ENCODE measurements around the gene SKAP2. TPM values are rescaled to one million over a fixed set of nuclear protein-coding genes. Genes with fewer than 3 reads are reported as not detected.
A peak's percentile ranks its signal among the peaks of the same experiment; 100 is the strongest.

Gene SKAP2
- polyA plus RNA-seq, 3 donors = 19.2 to 204 (median 158) TPM

DNA sequence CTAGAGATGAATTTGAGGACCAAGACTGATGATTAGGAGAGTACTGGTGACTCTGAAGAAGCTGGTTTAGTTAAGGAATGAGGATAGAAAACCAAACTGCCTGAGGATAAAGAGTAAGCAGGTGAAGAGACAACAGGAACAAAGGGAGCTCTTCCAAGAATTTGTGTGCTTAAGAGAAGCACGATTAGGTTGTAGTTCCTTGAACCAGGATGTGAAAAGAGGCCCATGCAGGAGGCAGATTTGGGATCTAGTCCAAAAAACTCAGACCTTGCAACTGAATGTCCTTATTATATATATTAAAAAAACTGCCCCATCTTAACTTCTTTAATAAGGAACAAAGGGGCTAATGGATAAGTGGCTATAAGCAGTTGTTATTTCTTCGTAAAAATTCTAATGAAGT lies 150.4 kb downstream of the SKAP2 start:
- H3K27ac ChIP-seq (ENCODE audit: low read depth in 1 of 2, low read length in 2 of 2) = no peak overlapping the region
- TF ChIP-seq, protein P1, sequence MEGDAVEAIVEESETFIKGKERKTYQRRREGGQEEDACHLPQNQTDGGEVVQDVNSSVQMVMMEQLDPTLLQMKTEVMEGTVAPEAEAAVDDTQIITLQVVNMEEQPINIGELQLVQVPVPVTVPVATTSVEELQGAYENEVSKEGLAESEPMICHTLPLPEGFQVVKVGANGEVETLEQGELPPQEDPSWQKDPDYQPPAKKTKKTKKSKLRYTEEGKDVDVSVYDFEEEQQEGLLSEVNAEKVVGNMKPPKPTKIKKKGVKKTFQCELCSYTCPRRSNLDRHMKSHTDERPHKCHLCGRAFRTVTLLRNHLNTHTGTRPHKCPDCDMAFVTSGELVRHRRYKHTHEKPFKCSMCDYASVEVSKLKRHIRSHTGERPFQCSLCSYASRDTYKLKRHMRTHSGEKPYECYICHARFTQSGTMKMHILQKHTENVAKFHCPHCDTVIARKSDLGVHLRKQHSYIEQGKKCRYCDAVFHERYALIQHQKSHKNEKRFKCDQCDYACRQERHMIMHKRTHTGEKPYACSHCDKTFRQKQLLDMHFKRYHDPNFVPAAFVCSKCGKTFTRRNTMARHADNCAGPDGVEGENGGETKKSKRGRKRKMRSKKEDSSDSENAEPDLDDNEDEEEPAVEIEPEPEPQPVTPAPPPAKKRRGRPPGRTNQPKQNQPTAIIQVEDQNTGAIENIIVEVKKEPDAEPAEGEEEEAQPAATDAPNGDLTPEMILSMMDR (IDR thresholded peaks at IDR 0.05) = no peak
- H3K36me3 Mint-ChIP-seq = peaks cover 29 to 50% of the 10 kb centered on the region in 2 donors

DNA sequence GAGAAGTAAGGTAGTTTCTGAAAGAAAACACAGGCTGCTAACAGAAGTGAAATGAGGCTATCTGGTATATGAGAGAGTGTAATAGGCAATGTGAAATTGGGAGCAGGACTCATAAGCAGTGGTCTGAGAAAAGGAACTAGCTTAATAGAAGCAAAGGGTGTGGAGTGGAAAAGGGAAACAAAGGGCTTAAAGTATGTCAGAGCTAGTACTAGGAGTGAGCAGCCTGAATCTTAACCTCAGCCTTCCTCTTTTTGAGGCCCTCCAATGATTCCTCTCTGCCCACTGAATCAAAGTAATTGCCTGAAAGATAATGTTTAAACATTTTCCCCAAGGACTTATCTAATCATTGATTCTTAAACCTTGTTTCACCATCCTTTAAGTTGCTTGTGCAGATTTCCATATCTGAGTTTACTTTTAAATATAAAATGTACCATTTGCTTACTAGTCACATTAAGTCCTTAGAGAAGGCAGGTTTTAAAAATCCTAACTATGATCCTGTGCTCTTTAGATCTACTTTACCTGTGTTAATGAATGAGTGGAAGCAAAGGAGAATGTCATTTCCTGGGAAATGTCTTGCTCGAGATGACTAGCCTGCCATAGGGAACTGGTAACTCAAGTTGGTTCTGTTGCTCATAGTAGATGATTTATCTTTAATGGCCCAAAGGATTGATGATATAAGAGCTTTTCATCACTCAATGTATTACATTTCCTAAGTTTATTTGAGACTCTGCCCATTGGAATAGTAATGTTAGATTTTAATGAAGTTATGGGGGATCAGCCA lies 155.0 kb downstream of the SKAP2 start:
- Histone ChIP-seq H3K79me2 (ENCODE audit: insufficient read depth, low read length) (no peaks in the 10 kb centered on the region), H3K9ac (ENCODE audit: insufficient read depth, low read length, poor library complexity, severe bottlenecking) (no peak overlapping the region), H3K4me3 (replicated peaks in 1 of 3; ENCODE audit: low read depth in 2 of 3, low read length in 3 of 3) (no peak overlapping the region), H3K4me1 (ENCODE audit: control insufficient read depth in 1 of 2, insufficient read depth in 2 of 2, low read length in 2 of 2) (no peaks in the 10 kb centered on the region), H3K4me2 (replicated peaks; ENCODE audit: extremely low read depth, low read length, poor library complexity, severe bottlenecking) (no peak overlapping the region), H2AFZ (ENCODE audit: insufficient read depth, low read depth, low read length, poor library complexity, severe bottlenecking) (no peak overlapping the region), H3K36me3 (replicated peaks in 1 of 2; ENCODE audit: control insufficient read depth in 1 of 2, insufficient read depth in 2 of 2, low read length in 2 of 2) (peaks cover 12 to 46% of the 10 kb centered on the region in 2 donors), H3K9me3 (replicated peaks in 1 of 2; ENCODE audit: control insufficient read depth in 1 of 2, insufficient read depth in 1 of 2, low read length in 2 of 2) (no peaks in the 10 kb centered on the region), H3K27me3 (ENCODE audit: control insufficient read depth in 2 of 2, insufficient read depth in 2 of 2, low read length in 2 of 2) (no peaks in the 10 kb centered on the region), H4K20me1 (ENCODE audit: insufficient read depth, low read length) (peaks cover 5% of the 10 kb centered on the region), H3K27ac (ENCODE audit: low read depth in 1 of 2, low read length in 2 of 2) (peak overlapping the region in 1 of 2 donors; percentile 29)
- Mint-ChIP-seq H3K27me3 (ENCODE audit: low read depth in 3 of 3) (no peaks in the 10 kb centered on the region), H3K9me3 (no peaks in the 10 kb centered on the region), H3K36me3 (peaks cover 26 to 42% of the 10 kb centered on the region in 2 donors), H3K27ac (peak overlapping the region in 4 of 7 donors; percentile 11 to 68 (median 40)), H3K4me1 (peaks cover 10% of the 10 kb centered on the region), H3K4me3 (no peak overlapping the region)
- intact Hi-C loops (cut with micrococcal nuclease) = no loop called here
- TF ChIP-seq, protein P1 (IDR thresholded peaks at IDR 0.05) = no peak
- 80% methylated on average over 1 of the region's 1 CpG for WGBS (ENCODE audit: insufficient coverage)
- DNase-seq = peak in 2 of 3 donors; percentile 8 to 21

More for the DNA sequence above, 150.4 kb downstream of the SKAP2 start:
- Histone ChIP-seq H3K4me1 (ENCODE audit: control insufficient read depth in 1 of 2, insufficient read depth in 2 of 2, low read length in 2 of 2) (no peaks in the 10 kb centered on the region), H4K20me1 (ENCODE audit: insufficient read depth, low read length) (peaks cover 5% of the 10 kb centered on the region), H3K27me3 (ENCODE audit: control insufficient read depth in 2 of 2, insufficient read depth in 2 of 2, low read length in 2 of 2) (no peaks in the 10 kb centered on the region), H3K4me2 (replicated peaks; ENCODE audit: extremely low read depth, low read length, poor library complexity, severe bottlenecking) (no peak overlapping the region), H3K4me3 (replicated peaks in 1 of 3; ENCODE audit: low read depth in 2 of 3, low read length in 3 of 3) (no peak overlapping the region), H2AFZ (ENCODE audit: insufficient read depth, low read depth, low read length, poor library complexity, severe bottlenecking) (no peak overlapping the region), H3K9me3 (replicated peaks in 1 of 2; ENCODE audit: control insufficient read depth in 1 of 2, insufficient read depth in 1 of 2, low read length in 2 of 2) (no peaks in the 10 kb centered on the region), H3K36me3 (replicated peaks in 1 of 2; ENCODE audit: control insufficient read depth in 1 of 2, insufficient read depth in 2 of 2, low read length in 2 of 2) (peaks cover 15 to 50% of the 10 kb centered on the region in 2 donors), H3K9ac (ENCODE audit: insufficient read depth, low read length, poor library complexity, severe bottlenecking) (no peak overlapping the region), H3K79me2 (ENCODE audit: insufficient read depth, low read length) (no peaks in the 10 kb centered on the region)
- no peak overlapping the region for H3K27ac Mint-ChIP-seq
- intact Hi-C loops (cut with micrococcal nuclease) = no loop called here
- H3K27me3 Mint-ChIP-seq (ENCODE audit: low read depth in 3 of 3) = no peaks in the 10 kb centered on the region
- no peaks in the 10 kb centered on the region for H3K9me3 Mint-ChIP-seq
- no CpG with 5 or more reads among the region's 2 CpGs for WGBS (ENCODE audit: insufficient coverage)
- no peak overlapping the region for H3K4me3 Mint-ChIP-seq
- H3K4me1 Mint-ChIP-seq = peaks cover 9% of the 10 kb centered on the region
- no peak for DNase-seq

All from CD14-positive monocyte (primary cell).